IMR-90 (cell line): ENCODE results near the gene IQCK. TPM values are rescaled to one million over a fixed set of nuclear protein-coding genes. Genes with fewer than 3 reads are reported as not detected.

Source experiments
- ATAC-seq: fragments of 200-7000 bp; cut with Tn5 transposase; 2 replicates; pipeline ENCODE4 v1.9.1; 2020; ENCODE audit warnings: low read depth, mild to moderate bottlenecking, moderate library complexity
- BruUV-seq: library from RNA; stranded (reverse); fragments of 400-500 nt; replicated peaks from 2 replicates; lab custom pipeline; 2021; lab: Mats Ljungman, UMichigan
- CTCF ChIA-PET: fragments of 300-600 bp; formaldehyde crosslinking; extraction: SDS; loops from one replicate; lab custom pipeline; 2021; ENCODE audit warnings: antibody characterized with exemption; lab: Yijun Ruan, JAX
- POLR2A ChIA-PET: fragments of 300-600 bp; sonication (Branson Sonifier 250); formaldehyde crosslinking; loops from one replicate; lab custom pipeline; 2022; ENCODE audit warnings: antibody characterized with exemption; ENCODE audit not compliant: unreplicated experiment; lab: Charles Lee
- DNase-seq: peaks from one replicate; pipeline ENCODE4 v3.0.0; 2013
- H2AFZ ChIP-seq: replicated peaks from 2 replicates; pipeline ENCODE3; 2013; ENCODE audit warnings: low read length, mild to moderate bottlenecking; ENCODE audit not compliant: poor library complexity
- H2AK5ac ChIP-seq: 2 replicates; pipeline ENCODE4 v1.6.1; 2013; ENCODE audit warnings: low read depth, low read length, inconsistent platforms
- H2AK9ac ChIP-seq: replicated peaks from 2 replicates; pipeline ENCODE3; 2013; ENCODE audit warnings: mild to moderate bottlenecking, low read depth, low read length, moderate library complexity; ENCODE audit not compliant: poor library complexity
- H2BK120ac ChIP-seq: 2 replicates; pipeline ENCODE4 v1.6.1; 2013; ENCODE audit warnings: low read depth, low read length, inconsistent platforms
- H2BK15ac ChIP-seq: 3 replicates; pipeline ENCODE4 v1.6.1; 2013; ENCODE audit warnings: low read depth, low read length, inconsistent platforms
- H2BK20ac ChIP-seq: 2 replicates; pipeline ENCODE4 v1.6.1; 2013; ENCODE audit warnings: low read depth, mild to moderate bottlenecking, inconsistent platforms, low read length, moderate library complexity
- H2BK5ac ChIP-seq: 2 replicates; pipeline ENCODE4 v1.6.1; 2013; ENCODE audit warnings: mild to moderate bottlenecking, low read depth, low read length, inconsistent platforms; ENCODE audit not compliant: poor library complexity, severe bottlenecking
- H3K14ac ChIP-seq: replicated peaks from 2 replicates; pipeline ENCODE4 v1.6.1; 2013; ENCODE audit warnings: low read depth, low read length, inconsistent platforms
- H3K18ac ChIP-seq: 2 replicates; pipeline ENCODE4 v1.6.1; 2013; ENCODE audit warnings: low read depth, low read length, control low read depth
- H3K23ac ChIP-seq: 2 replicates; pipeline ENCODE4 v1.6.1; 2013; ENCODE audit warnings: low read depth, low read length, inconsistent platforms
- H3K27ac ChIP-seq: 2 replicates; pipeline ENCODE4 v1.5.1; 2013; ENCODE audit warnings: mild to moderate bottlenecking, control low read depth, low read length; ENCODE audit not compliant: insufficient read depth
- H3K27me3 ChIP-seq: 2 replicates; pipeline ENCODE4 v1.6.1; 2013; ENCODE audit warnings: low read length; ENCODE audit not compliant: control insufficient read depth, insufficient read depth
- H3K36me3 ChIP-seq: 2 replicates; pipeline ENCODE4 v1.6.1; 2013; ENCODE audit warnings: low read length, mixed read lengths; ENCODE audit not compliant: control insufficient read depth, insufficient read depth
- H3K4ac ChIP-seq: 2 replicates; pipeline ENCODE4 v1.6.1; 2013; ENCODE audit warnings: low read depth, low read length, inconsistent platforms
- H3K4me1 ChIP-seq: 2 replicates; pipeline ENCODE4 v1.6.1; 2013; ENCODE audit warnings: low read length, mixed read lengths; ENCODE audit not compliant: control insufficient read depth, insufficient read depth
- H3K4me2 ChIP-seq: 2 replicates; pipeline ENCODE4 v1.6.1; 2013; ENCODE audit warnings: low read depth, mild to moderate bottlenecking, control low read depth, low read length, moderate library complexity
- H3K4me3 ChIP-seq: 2 replicates; pipeline ENCODE4 v1.5.1; 2013; ENCODE audit warnings: low read depth, mild to moderate bottlenecking, control low read depth, low read length, moderate library complexity; ENCODE audit not compliant: insufficient read depth
- H3K56ac ChIP-seq: 2 replicates; pipeline ENCODE4 v1.6.1; 2013; ENCODE audit warnings: low read length, inconsistent platforms; ENCODE audit not compliant: insufficient read depth; ENCODE audit errors: extremely low read depth
- H3K79me1 ChIP-seq, 2 experiments: 2 replicates each; pipeline ENCODE4 v1.6.1; 2013; ENCODE audit warnings: low read length in 2 of 2, inconsistent platforms in 1 of 2, low read depth in 1 of 2
- H3K9ac ChIP-seq: 2 replicates; pipeline ENCODE4 v1.6.1; 2013; ENCODE audit warnings: low read depth, low read length, control low read depth
- H3K9me1 ChIP-seq: 2 replicates; pipeline ENCODE4 v1.6.1; 2013; ENCODE audit warnings: low read length, inconsistent platforms; ENCODE audit not compliant: insufficient read depth
- H3K9me3 ChIP-seq: 2 replicates; pipeline ENCODE4 v1.6.1; 2013; ENCODE audit warnings: low read length; ENCODE audit not compliant: control insufficient read depth, insufficient read depth
- H4K20me1 ChIP-seq: 2 replicates; pipeline ENCODE4 v1.6.1; 2013; ENCODE audit warnings: low read length, inconsistent platforms; ENCODE audit not compliant: insufficient read depth
- H4K5ac ChIP-seq: 2 replicates; pipeline ENCODE4 v1.6.1; 2013; ENCODE audit warnings: mild to moderate bottlenecking, low read depth, low read length, control low read depth
- H4K8ac ChIP-seq, 2 experiments: 2 replicates each; pipeline ENCODE4 v1.6.1; 2013; ENCODE audit warnings: low read depth in 2 of 2, low read length in 2 of 2, control low read depth in 1 of 2, inconsistent platforms in 1 of 2
- H4K91ac ChIP-seq: 2 replicates; pipeline ENCODE4 v1.6.1; 2013; ENCODE audit warnings: low read depth, low read length, inconsistent platforms; ENCODE audit not compliant: insufficient read depth
- FOS ChIP-seq: fragments of 150-350 bp; IDR thresholded peaks from 2 replicates; pipeline ENCODE4 v1.6.1; 2016; ENCODE audit warnings: low read depth, low read length
- WGBS, 2 experiments: methylation state at CpG; one replicate each; pipeline versions ENCODE4 v1.1.5 to v1.1.7; 2013; ENCODE audit warnings: missing lambda C conversion rate in 2 of 2; ENCODE audit not compliant: insufficient read length in 1 of 2; ENCODE audit errors: extremely low coverage in 2 of 2; 5-methylcytosine and 5-hydroxymethylcytosine counted together
- dilution Hi-C: fragments of 300-500 bp; cut with HindIII; formaldehyde crosslinking; loops from one replicate; pipeline ENCODE4 v1.14.3; 2018; ENCODE audit warnings: low sequenced_read_pairs; ENCODE audit not compliant: unreplicated experiment
- in situ Hi-C: fragments of 300-500 bp; cut with MboI; formaldehyde crosslinking; loops from 3 replicates; pipeline ENCODE4 v1.14.3; 2019; ENCODE audit warnings: low sequenced_read_pairs, inconsistent platforms, mixed read lengths
- intact Hi-C: fragments of 100-400 bp; cut with micrococcal nuclease; formaldehyde crosslinking; loops from 2 replicates; pipeline ENCODE4 v1.10.0; 2022
- polyA plus RNA-seq, 3 experiments: library from polyadenylated mRNA; depleted of rRNA; stranded (reverse); fragments of >200 nt; gene quantifications; 2 replicates each; pipeline ENCODE4 v1.2.3, GENCODE V29; 2012; ENCODE audit warnings: low replicate concordance in 1 of 3
- total RNA-seq: library from RNA; depleted of rRNA; stranded (reverse); fragments of >200 nt; gene quantifications from 2 replicates; pipeline ENCODE4 v1.2.3, GENCODE V29; 2012

Gene IQCK
- total and polyA plus RNA-seq, 2 of the 4 experiments (the other 2 are of a cell fraction) = 4.1 to 5.4 TPM

DNA sequence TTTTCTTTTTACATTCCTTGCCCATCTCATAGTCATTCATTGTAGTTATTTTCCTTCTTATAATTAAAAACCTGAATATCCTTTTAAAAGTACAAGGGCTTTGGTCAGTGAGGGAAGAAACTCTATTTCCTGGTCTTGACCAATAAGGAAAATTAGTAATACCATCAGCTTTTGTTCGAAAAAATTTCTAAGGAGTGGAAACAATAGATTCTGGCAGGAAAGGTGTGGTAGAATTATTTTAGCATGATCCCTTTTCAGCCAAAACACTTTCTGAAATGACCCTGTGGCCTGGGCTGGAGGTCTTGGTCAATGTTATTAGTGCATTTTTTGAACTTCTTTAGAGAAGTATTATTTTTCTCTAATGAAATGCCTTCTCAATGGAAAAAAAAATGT lies 36.6 kb downstream of the IQCK start:
- intact Hi-C loops = loop anchor here (5.0 kb wide), 2 partner anchors 53 to 63 kb away; no protein-coding TSS in a partner anchor
- BruUV-seq = no TSS peak
- Histone ChIP-seq H3K36me3 (no peaks in the 10 kb centered on the region), H3K14ac (no peak overlapping the region), H4K8ac (peak overlapping the region in 1 of 2 experiments; percentile 40; a peak in 1 of 4 replicates), H4K5ac (no peak overlapping the region), H3K4me1 (peaks cover 7% of the 10 kb centered on the region), H2BK15ac (no peak overlapping the region), H4K20me1 (no peaks in the 10 kb centered on the region), H3K4me3 (no peak overlapping the region), H3K4me2 (no peak overlapping the region), H2AFZ (no peak overlapping the region), H2BK120ac (0 out of 2 replicates have a peak overlapping the region, but pooled peaks have one; percentile 20), H3K9me1 (peaks cover 6% of the 10 kb centered on the region; the same call in 1 of the 2 replicates), H3K18ac (no peak overlapping the region), H2AK5ac (no peak overlapping the region), H3K9ac (no peak overlapping the region), H4K91ac (no peak overlapping the region; the same call in 1 of the 2 replicates), H2BK20ac (peak overlapping the region; percentile 31; the same call in 1 of the 2 replicates), H2AK9ac (no peak overlapping the region), H3K27me3 (no peaks in the 10 kb centered on the region), H3K9me3 (no peaks in the 10 kb centered on the region), H3K56ac (no peak overlapping the region), H3K27ac (no peak overlapping the region), H3K79me1 (no peaks in the 10 kb centered on the region), H2BK5ac (peak overlapping the region; percentile 35), H3K23ac (no peak overlapping the region), H3K4ac (no peak overlapping the region)
- ATAC-seq (no peak), DNase-seq (no peak)
- dilution Hi-C loops = no loop called here
- ChIA-PET POLR2A (no interaction called here), CTCF (interaction anchor here (1.0 kb wide), 1 partner anchor 20 kb away, joined by 3 read pairs; no protein-coding TSS in a partner anchor)
- WGBS, 2 experiments = no CpG with 5 or more reads among the region's 1 CpG
- in situ Hi-C loops = no loop called here
- no peak for TF ChIP-seq FOS
